Measurements from ENCODE around the gene SERPINA5. TPM values are rescaled to one million over a fixed set of nuclear protein-coding genes. Genes with fewer than 3 reads are reported as not detected.
"Not testable (repeated sequence)": the region's sequence is repeated elsewhere in the genome, so short reads cannot be mapped to it uniquely, and the experiment has no call there.

SERPINA5 gene
- total RNA-seq, 4 donors from 2014 or later: 6.5 to 28.0 (median 10.2) TPM

DNA sequence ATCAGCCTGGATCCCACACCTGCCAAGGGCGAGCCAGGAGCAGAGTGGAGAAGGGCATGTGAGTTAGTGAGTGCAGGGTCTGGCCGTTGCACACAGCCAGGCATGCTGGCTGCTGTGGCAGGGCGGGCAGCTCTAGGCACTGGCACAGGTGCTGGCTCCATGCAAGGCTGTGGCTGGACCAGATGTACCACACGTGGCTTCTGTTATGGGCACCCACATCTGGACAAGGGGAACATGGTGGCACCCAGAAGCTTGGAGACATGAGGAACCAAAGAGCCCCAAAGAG lies 51.0 kb downstream of the SERPINA5 start:
- Histone ChIP-seq H3K9me3 (no peaks in the 10 kb centered on the region), H3K36me3 (no peaks in the 10 kb centered on the region), H3K27ac (no peak overlapping the region), H3K4me3 (no peak overlapping the region), H3K4me1 (no peaks in the 10 kb centered on the region), H3K27me3 (no peaks in the 10 kb centered on the region)
- TF ChIP-seq EP300 (IDR thresholded peaks at IDR 0.05): no peak
- TF ChIP-seq, protein P1, sequence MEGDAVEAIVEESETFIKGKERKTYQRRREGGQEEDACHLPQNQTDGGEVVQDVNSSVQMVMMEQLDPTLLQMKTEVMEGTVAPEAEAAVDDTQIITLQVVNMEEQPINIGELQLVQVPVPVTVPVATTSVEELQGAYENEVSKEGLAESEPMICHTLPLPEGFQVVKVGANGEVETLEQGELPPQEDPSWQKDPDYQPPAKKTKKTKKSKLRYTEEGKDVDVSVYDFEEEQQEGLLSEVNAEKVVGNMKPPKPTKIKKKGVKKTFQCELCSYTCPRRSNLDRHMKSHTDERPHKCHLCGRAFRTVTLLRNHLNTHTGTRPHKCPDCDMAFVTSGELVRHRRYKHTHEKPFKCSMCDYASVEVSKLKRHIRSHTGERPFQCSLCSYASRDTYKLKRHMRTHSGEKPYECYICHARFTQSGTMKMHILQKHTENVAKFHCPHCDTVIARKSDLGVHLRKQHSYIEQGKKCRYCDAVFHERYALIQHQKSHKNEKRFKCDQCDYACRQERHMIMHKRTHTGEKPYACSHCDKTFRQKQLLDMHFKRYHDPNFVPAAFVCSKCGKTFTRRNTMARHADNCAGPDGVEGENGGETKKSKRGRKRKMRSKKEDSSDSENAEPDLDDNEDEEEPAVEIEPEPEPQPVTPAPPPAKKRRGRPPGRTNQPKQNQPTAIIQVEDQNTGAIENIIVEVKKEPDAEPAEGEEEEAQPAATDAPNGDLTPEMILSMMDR (IDR thresholded peaks at IDR 0.05): no peak
- no peak for TF ChIP-seq POLR2A (IDR thresholded peaks at IDR 0.05)
- no peak for DNase-seq (ENCODE audit: low spot score in 2 of 2)
- WGBS, 2 donors: 86 to 87% methylated on average over 4 of the region's 4 CpGs

GRCh38 chr14:94633121-94633520 lies 51.9 kb downstream of the SERPINA5 start:
- 83 to 87% methylated on average over 6 of the region's 6 CpGs for WGBS, 2 donors
- Histone ChIP-seq H3K27ac (no peak overlapping the region), H3K4me3 (no peak overlapping the region), H3K9me3 (no peaks in the 10 kb centered on the region), H3K27me3 (no peaks in the 10 kb centered on the region), H3K36me3 (no peaks in the 10 kb centered on the region), H3K4me1 (no peaks in the 10 kb centered on the region)
- no peak for DNase-seq (ENCODE audit: low spot score in 2 of 2)
- TF ChIP-seq EP300 (IDR thresholded peaks at IDR 0.05): no peak
- no peak for TF ChIP-seq POLR2A (IDR thresholded peaks at IDR 0.05)
- TF ChIP-seq, protein P1 (IDR thresholded peaks at IDR 0.05): no peak

GRCh38 chr14:94635154-94635553 lies 53.9 kb downstream of the SERPINA5 start:
- DNase-seq (ENCODE audit: low spot score in 2 of 2): no peak
- no peak for TF ChIP-seq POLR2A (IDR thresholded peaks at IDR 0.05)
- TF ChIP-seq, protein P1 (IDR thresholded peaks at IDR 0.05): no peak
- no peak for TF ChIP-seq EP300 (IDR thresholded peaks at IDR 0.05)
- Histone ChIP-seq H3K36me3 (no peaks in the 10 kb centered on the region), H3K9me3 (no peaks in the 10 kb centered on the region), H3K4me3 (no peak overlapping the region), H3K27ac (no peak overlapping the region), H3K27me3 (no peaks in the 10 kb centered on the region), H3K4me1 (no peaks in the 10 kb centered on the region)
- 69 to 81% methylated on average over 1 of the region's 1 CpG for WGBS, 2 donors

DNA sequence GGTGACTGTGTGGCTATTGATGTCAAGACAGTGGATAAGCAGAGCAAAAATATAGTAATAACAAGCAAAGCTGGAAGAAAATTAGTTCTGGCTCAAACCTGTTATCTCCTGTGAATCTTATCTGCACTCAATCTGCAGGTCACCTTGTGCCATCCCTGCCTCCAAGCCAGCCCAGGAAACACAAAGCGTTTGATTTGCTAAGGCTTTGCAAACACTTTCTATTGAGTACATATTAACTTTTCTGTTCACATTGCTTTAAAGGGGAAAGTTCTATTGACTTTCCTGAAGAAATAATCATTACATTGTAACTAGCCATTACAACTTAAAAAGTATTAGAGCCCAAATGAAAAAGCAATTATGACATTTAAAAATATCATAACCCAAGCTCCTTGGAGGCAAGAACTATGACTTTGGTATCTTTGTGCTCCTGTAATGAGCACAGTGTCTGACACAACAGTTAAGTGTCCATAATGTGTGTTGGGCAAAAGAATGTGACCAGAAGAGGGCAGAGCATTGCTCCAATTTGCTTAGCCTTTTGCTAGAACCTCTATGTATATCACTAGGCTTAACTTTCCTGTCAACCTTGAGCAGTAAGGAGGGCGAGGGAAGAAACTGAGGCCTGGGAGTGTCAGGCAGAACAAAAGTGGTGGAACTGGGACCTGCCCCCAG lies 55.7 kb downstream of the SERPINA5 start:
- Histone ChIP-seq H3K4me3 (no peak overlapping the region), H3K27ac (no peak overlapping the region), H3K4me1 (no peaks in the 10 kb centered on the region), H3K36me3 (no peaks in the 10 kb centered on the region), H3K27me3 (no peaks in the 10 kb centered on the region), H3K9me3 (no peaks in the 10 kb centered on the region)
- no peak for DNase-seq (ENCODE audit: low spot score in 2 of 2)
- TF ChIP-seq EP300 (IDR thresholded peaks at IDR 0.05): no peak
- TF ChIP-seq, protein P1 (IDR thresholded peaks at IDR 0.05): no peak
- no peak for TF ChIP-seq POLR2A (IDR thresholded peaks at IDR 0.05)
- 66 to 75% methylated on average over 2 of the region's 2 CpGs for WGBS, 2 donors

- not testable (repeated sequence) for H3K27me3 ChIP-seq
Measured at GRCh38 chr14:94637814-94638213, 56.6 kb downstream of the SERPINA5 start.

GRCh38 chr14:94638339-94638738 lies 57.1 kb downstream of the SERPINA5 start:
- DNase-seq (ENCODE audit: low spot score in 2 of 2): no peak

More at GRCh38 chr14:94637814-94638213, 56.6 kb downstream of the SERPINA5 start:
- not testable (repeated sequence) for H3K9me3 ChIP-seq; H3K36me3 ChIP-seq; H3K4me1 ChIP-seq; H3K4me3 ChIP-seq; H3K27ac ChIP-seq; DNase-seq (ENCODE audit: low spot score in 2 of 2)
- 80 to 81% methylated on average over 7 to 8 of the region's 8 CpGs for WGBS, 2 donors

More at GRCh38 chr14:94638339-94638738, 57.1 kb downstream of the SERPINA5 start:
- TF ChIP-seq POLR2A (IDR thresholded peaks at IDR 0.05): no peak
- TF ChIP-seq, protein P1 (IDR thresholded peaks at IDR 0.05): no peak
- no peak for TF ChIP-seq EP300 (IDR thresholded peaks at IDR 0.05)
- H3K9me3 ChIP-seq: no peaks in the 10 kb centered on the region
- H3K36me3 ChIP-seq: no peaks in the 10 kb centered on the region
- no peaks in the 10 kb centered on the region for H3K4me1 ChIP-seq
- 44 to 60% methylated on average over 2 of the region's 2 CpGs for WGBS, 2 donors
- H3K27me3 ChIP-seq: no peaks in the 10 kb centered on the region
- no peak overlapping the region for H3K27ac ChIP-seq
- H3K4me3 ChIP-seq: no peak overlapping the region
